Stimulated activated CD8-positive, alpha-beta memory T cell treated with anti-CD3 and anti-CD28 coated beads, Interleukin-12 subunit alpha, Interleukin-12 subunit beta, amount 100 ng/mL, for 24 hours (primary cell): ENCODE data around the gene MRPL21.

Source experiments
- DNase-seq: peaks from one replicate; pipeline ENCODE4 v3.0.0-alpha.2; 2020; ENCODE audit errors: extremely low read depth

The MRPL21 gene

GRCh38 chr11:68841718-68842426 lies 61.8 kb downstream of the MRPL21 start, which contains the start of gene CPT1A:
CPT1A (minus strand) TSS chr11:68841916; CDS start chr11:68815474, 26,442 bp downstream.
- DNase-seq = no peak
